Measurements from ENCODE around the gene PRIM1.
"Not testable (repeated sequence)": the region's sequence is repeated elsewhere in the genome, so short reads cannot be mapped to it uniquely, and the experiment has no call there.

PRIM1 gene

GRCh38 chr12:56751712-56752598 is at the start of gene PRIM1:
PRIM1 (minus strand) TSS chr12:56752323; CDS start chr12:56752298, 25 bp downstream.
- peak; percentile 96 to 99 (median 99) for DNase-seq

DNA sequence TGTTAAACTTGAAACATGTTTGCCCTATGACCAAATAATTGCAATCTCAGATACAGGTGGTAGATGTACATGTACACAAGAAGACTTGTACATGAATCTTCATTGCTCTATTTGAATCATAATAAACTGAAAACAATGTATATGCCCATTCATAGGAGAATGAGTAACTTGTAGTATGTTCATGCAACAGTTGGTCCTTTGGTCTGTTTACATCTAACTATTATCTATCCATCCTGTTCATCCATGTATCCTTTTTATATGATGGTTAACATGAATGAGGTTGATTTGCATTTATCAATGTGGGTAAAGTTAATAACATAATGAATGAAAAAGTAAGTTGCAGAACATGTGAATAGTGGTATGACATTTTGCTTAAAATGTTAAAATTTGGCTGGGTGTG is 48.1 kb upstream of the PRIM1 start:
- DNase-seq = no peak

- not testable (repeated sequence) for DNase-seq
Observed at GRCh38 chr12:56799345-56799744, 47.2 kb upstream of the PRIM1 start.

GRCh38 chr12:56795791-56796190 is 43.7 kb upstream of the PRIM1 start:
- DNase-seq = not testable (repeated sequence)

DNA sequence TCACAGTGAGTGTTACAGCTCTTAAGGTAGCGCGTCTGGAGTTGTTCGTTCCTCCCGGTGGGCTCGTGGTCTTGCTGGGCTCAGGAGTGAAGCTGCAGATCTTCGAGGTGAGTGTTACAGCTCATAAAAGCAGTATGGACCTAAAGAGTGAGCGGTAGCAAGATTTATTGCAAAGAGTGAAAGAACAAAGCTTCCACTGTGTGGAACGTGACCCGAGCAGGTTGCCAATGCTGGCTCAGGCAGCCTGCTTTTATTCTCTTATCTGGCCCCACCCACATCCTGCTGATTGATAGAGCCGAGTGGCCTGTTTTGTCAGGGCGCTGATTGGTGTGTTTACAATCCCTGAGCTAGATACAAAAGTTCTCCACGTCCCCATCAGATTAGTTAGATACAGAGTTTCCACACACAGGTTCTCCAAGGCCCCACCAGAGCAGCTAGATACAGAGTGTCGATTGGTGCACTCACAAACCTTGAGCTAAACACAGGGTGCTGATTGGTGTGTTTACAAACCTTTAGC is 43.0 kb upstream of the PRIM1 start:
- not testable (repeated sequence) for DNase-seq

- DNase-seq = not testable (repeated sequence)
Observed at GRCh38 chr12:56793124-56793523, 41.0 kb upstream of the PRIM1 start.

GRCh38 chr12:56792678-56793077 is 40.6 kb upstream of the PRIM1 start:
- DNase-seq = no peak

GRCh38 chr12:56789429-56789828 is 37.3 kb upstream of the PRIM1 start:
- DNase-seq = not testable (repeated sequence)

- DNase-seq = no peak
Observed at GRCh38 chr12:56787498-56787897, 35.4 kb upstream of the PRIM1 start.

GRCh38 chr12:56785874-56786273 is 33.8 kb upstream of the PRIM1 start:
- DNase-seq = no peak

GRCh38 chr12:56785141-56785865 is 33.2 kb upstream of the PRIM1 start:
- no peak for DNase-seq

GRCh38 chr12:56781726-56782125 is 29.6 kb upstream of the PRIM1 start:
- no peak for DNase-seq

- no peak for DNase-seq
Observed at GRCh38 chr12:56778756-56779155, 26.6 kb upstream of the PRIM1 start.

- no peak for DNase-seq
Observed at GRCh38 chr12:56776654-56777053, 24.5 kb upstream of the PRIM1 start.

- no peak for DNase-seq
Observed at GRCh38 chr12:56775638-56776037, 23.5 kb upstream of the PRIM1 start.

DNA sequence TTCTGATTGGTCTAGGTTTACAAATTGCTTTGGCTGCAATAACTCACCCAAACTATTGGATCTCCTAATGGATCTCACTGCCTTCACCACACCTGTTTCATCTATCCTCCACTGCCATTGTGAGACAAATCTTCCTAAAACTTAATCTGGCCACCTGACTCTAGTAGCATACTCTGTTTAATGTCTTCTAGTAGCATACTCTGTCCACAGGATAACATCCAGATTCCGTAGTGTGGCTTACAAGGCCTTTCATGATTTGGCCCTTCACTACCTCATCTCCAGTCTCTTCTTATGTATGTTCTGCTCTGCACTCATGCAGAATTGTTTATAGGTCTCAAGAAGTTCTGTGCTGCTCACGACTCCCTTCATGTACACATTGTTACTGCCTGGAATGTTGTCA is 21.0 kb upstream of the PRIM1 start:
- no peak for DNase-seq

DNA sequence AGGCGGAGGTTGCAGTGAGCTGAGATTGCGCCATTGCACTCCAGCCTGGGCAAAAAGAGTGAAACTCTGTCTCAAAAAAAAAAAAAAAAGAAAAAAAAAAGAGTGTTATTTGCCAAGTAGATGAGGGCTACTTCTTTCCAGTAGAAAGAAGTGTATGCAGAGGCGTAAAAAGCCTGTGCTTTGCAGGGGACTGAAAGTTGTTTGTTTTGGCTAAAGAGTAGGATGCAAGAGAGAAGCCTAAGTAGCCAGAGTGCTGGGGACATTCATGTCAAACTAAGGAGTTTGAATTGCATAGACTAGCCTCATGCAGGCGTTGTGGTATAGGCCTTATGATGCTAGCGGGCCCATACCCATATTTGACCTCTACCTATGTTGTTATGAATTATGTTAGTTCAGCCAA is 20.5 kb upstream of the PRIM1 start:
- DNase-seq = no peak

- DNase-seq = peak in 1 of 3 experiments; percentile 22
Observed at GRCh38 chr12:56769868-56770267, 17.7 kb upstream of the PRIM1 start.

DNA sequence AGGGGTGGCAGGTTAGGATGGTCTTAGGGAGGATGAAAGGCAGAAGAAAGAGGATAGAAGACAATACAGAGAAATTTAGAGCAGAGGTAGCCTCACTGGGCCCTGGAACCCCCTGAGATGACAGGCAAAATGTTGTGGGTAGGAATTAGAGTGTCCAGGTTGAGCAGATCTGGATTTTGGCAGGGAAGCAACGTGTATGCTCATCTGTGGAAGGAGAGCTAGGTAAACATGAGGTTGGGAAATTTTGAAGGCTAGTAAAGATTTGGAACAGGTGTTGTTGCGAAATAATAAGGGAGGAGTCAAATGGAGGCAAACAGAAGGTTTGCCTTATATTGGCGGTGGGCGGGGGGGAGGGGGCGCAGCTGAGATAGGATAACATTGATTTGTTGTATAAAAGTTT is 16.3 kb upstream of the PRIM1 start:
- DNase-seq = no peak

GRCh38 chr12:56766535-56766934 is 14.4 kb upstream of the PRIM1 start:
- DNase-seq = no peak

- DNase-seq = no peak
Observed at GRCh38 chr12:56763753-56764657, 11.9 kb upstream of the PRIM1 start.

DNA sequence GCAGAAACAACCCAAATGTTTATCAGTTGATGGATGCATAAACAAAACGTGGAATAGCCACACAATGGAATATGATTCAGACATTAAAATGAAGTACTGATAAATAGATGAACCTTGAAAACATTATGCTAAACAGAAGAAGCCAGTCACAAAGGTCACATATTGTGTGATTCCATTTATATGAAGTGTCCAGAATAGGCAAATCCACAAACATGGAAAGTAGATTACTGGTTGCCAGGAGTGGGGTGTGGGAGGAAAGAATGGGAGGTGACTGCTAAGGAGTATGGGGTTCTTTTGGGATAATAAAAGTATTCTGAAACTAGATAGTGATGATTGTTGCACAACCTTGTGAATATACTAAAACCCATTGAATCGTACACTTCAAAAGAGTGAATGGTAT is 9.7 kb upstream of the PRIM1 start:
- DNase-seq = no peak

GRCh38 chr12:56760460-56760859 is 8.3 kb upstream of the PRIM1 start:
- no peak for DNase-seq

Measured in NCI-H1417 (cell line).